H1 (cell line): ENCODE data around the gene FDPS. TPM values are rescaled to one million over a fixed set of nuclear protein-coding genes. Genes with fewer than 3 reads are reported as not detected.

Experiments used
- ATF3 ChIP-seq: IDR thresholded peaks from 2 replicates; pipeline ENCODE4 v1.6.1; 2011; ENCODE audit warnings: low read depth, mild to moderate bottlenecking, low read length; ENCODE audit not compliant: insufficient read depth
- BACH1 ChIP-seq: IDR thresholded peaks from 2 replicates; pipeline ENCODE4 v1.6.1; 2012; ENCODE audit warnings: low read length, improper control_type of control experiment
- CHD1 ChIP-seq: IDR thresholded peaks from 2 replicates; pipeline ENCODE4 v1.6.1; 2012; ENCODE audit warnings: low read depth, low read length, improper control_type of control experiment
- CREB1 ChIP-seq: IDR thresholded peaks from 2 replicates; pipeline ENCODE4 v1.6.1; 2012; ENCODE audit warnings: inconsistent platforms
- CTCF ChIP-seq, 3 experiments: IDR thresholded peaks; 1 replicate in 2 of 3; 2 replicates in 1 of 3; pipeline versions ENCODE4 v1.5.1 to v1.6.1; 2011; ENCODE audit warnings: low read length in 3 of 3, mild to moderate bottlenecking in 3 of 3, inconsistent platforms in 2 of 3, low read depth in 1 of 3, moderate library complexity in 1 of 3; ENCODE audit not compliant: insufficient read depth in 1 of 3; ENCODE audit errors: control extremely low read depth in 1 of 3
- EZH2 ChIP-seq: fragments of 200-600 bp; sonication (generic); IDR thresholded peaks from 2 replicates; pipeline ENCODE4 v1.7.1; 2012; ENCODE audit warnings: low read depth, mild to moderate bottlenecking, moderate library complexity, low read length, inconsistent platforms; ENCODE audit not compliant: severe bottlenecking
- HDAC2 ChIP-seq, 2 experiments: fragments of 300-600 bp in 1 of 2; sonication (generic) in 1 of 2; IDR thresholded peaks; 2 replicates each; pipeline ENCODE4 v1.6.1; 2011 to 2012; ENCODE audit warnings: low read depth in 2 of 2, low read length in 2 of 2, mild to moderate bottlenecking in 2 of 2, moderate library complexity in 2 of 2, borderline replicate concordance in 1 of 2, inconsistent platforms in 1 of 2
- HDAC6 ChIP-seq: IDR thresholded peaks from one replicate; pipeline ENCODE4 v1.7.1; 2012; ENCODE audit warnings: low read depth, mild to moderate bottlenecking, inconsistent platforms, low read length, moderate library complexity
- JUND ChIP-seq: IDR thresholded peaks from 2 replicates; pipeline ENCODE4 v1.6.1; 2011; ENCODE audit warnings: mild to moderate bottlenecking, improper control_type of control experiment, low read length
- KDM4A ChIP-seq: IDR thresholded peaks from one replicate; pipeline ENCODE4 v1.7.1; 2012; ENCODE audit warnings: low read depth, mild to moderate bottlenecking, moderate library complexity, low read length, inconsistent platforms; ENCODE audit not compliant: severe bottlenecking
- POLR2A ChIP-seq, 2 experiments: IDR thresholded peaks; 1 replicate in 1 of 2; 2 replicates in 1 of 2; pipeline ENCODE4 v1.6.1; 2011; ENCODE audit warnings: low read depth in 2 of 2, low read length in 2 of 2, mild to moderate bottlenecking in 2 of 2; ENCODE audit errors: control extremely low read depth in 1 of 2
- POU5F1 ChIP-seq: IDR thresholded peaks from 2 replicates; pipeline ENCODE4 v1.6.1; 2011; ENCODE audit warnings: low read depth, mild to moderate bottlenecking, low read length, moderate library complexity
- RAD21 ChIP-seq, 2 experiments: IDR thresholded peaks in 1 of 2; conservative IDR thresholded peaks in 1 of 2; 2 replicates each; pipeline ENCODE4 v1.6.1; 2011; ENCODE audit warnings: low read depth in 2 of 2, low read length in 2 of 2, improper control_type of control experiment in 1 of 2, inconsistent platforms in 1 of 2, mild to moderate bottlenecking in 1 of 2, moderate library complexity in 1 of 2
- RBBP5 ChIP-seq: IDR thresholded peaks from 2 replicates; pipeline ENCODE4 v1.7.1; 2012; ENCODE audit warnings: low read depth, mild to moderate bottlenecking, inconsistent platforms, low read length, moderate library complexity, borderline replicate concordance
- SIN3A ChIP-seq, 2 experiments: IDR thresholded peaks in 1 of 2; conservative IDR thresholded peaks in 1 of 2; 2 replicates each; pipeline ENCODE4 v1.6.1; 2011 to 2012; ENCODE audit warnings: low read length in 2 of 2, improper control_type of control experiment in 1 of 2, low read depth in 1 of 2, mild to moderate bottlenecking in 1 of 2
- SRF ChIP-seq: IDR thresholded peaks from 2 replicates; pipeline ENCODE4 v1.6.1; 2011; ENCODE audit warnings: mild to moderate bottlenecking, low read depth, low read length, moderate library complexity
- TAF1 ChIP-seq: IDR thresholded peaks from 2 replicates; pipeline ENCODE4 v1.6.1; 2011; ENCODE audit warnings: mild to moderate bottlenecking, low read depth, low read length
- TBP ChIP-seq: IDR thresholded peaks from 2 replicates; pipeline ENCODE4 v1.6.1; 2011; ENCODE audit warnings: low read depth, low read length, improper control_type of control experiment
- TEAD4 ChIP-seq: IDR thresholded peaks from 2 replicates; pipeline ENCODE4 v1.6.1; 2012; ENCODE audit warnings: low read depth, low read length, inconsistent platforms, mixed read lengths
- USF2 ChIP-seq: IDR thresholded peaks from 2 replicates; pipeline ENCODE4 v1.6.1; 2011; ENCODE audit warnings: low read length, improper control_type of control experiment
- polyA plus RNA-seq, 7 experiments: library from polyadenylated mRNA; depleted of rRNA in 3 of 7; stranded (reverse) in 5 of 7; unstranded in 2 of 7; fragments of >200 nt in 5 of 7; fragments of 200-250 nt in 2 of 7; gene quantifications; 1 replicate in 5 of 7; 2 replicates in 1 of 7; 4 replicates in 1 of 7; pipeline versions ENCODE4 v1.2.1 to v1.2.3, GENCODE V29; 2011 to 2013; ENCODE audit warnings: missing spikeins in 2 of 7, mixed read lengths in 2 of 7
- total RNA-seq: library from RNA; stranded (reverse); fragmentation: NEBNext Ultra II Directional; extraction: Animal tissue kit (Norgen Biotek cat#: 25700); gene quantifications from 2 replicates; pipeline ENCODE4 v1.2.1, GENCODE V29; 2021

FDPS gene
- total and polyA plus RNA-seq, 2 of the 8 experiments (the other 6 are each of a cell fraction or from before 2014, with no cell fraction given): 267 to 368 TPM

- peak in 1 of 2 experiments; percentile 69; a peak in 3 of 4 replicates for TF ChIP-seq HDAC2 (IDR thresholded peaks at IDR 0.05; ENCODE audit: borderline replicate concordance in 1 of 2, low read depth in 2 of 2, low read length in 2 of 2)
- no peak for TF ChIP-seq HDAC6
- no peak for TF ChIP-seq TAF1
- no peak for TF ChIP-seq TBP
- no peak for TF ChIP-seq RBBP5
- no peak for TF ChIP-seq POU5F1
- TF ChIP-seq ATF3: no peak
- 0 out of 2 replicates have a peak, but pooled peaks have one; percentile 36 for TF ChIP-seq JUND
- no peak for TF ChIP-seq SRF
- peak; percentile 93 to 96 for TF ChIP-seq SIN3A (conservative IDR thresholded peaks at IDR 0.05 in 1 of 2, IDR thresholded peaks at IDR 0.05 in 1 of 2; ENCODE audit: low read depth in 1 of 2, low read length in 2 of 2)
- TF ChIP-seq EZH2: no peak
- TF ChIP-seq USF2: no peak
- TF ChIP-seq BACH1: no peak
- TF ChIP-seq CHD1: no peak
- TF ChIP-seq RAD21 (IDR thresholded peaks at IDR 0.05 in 1 of 2, conservative IDR thresholded peaks at IDR 0.05 in 1 of 2; ENCODE audit: low read depth in 2 of 2, low read length in 2 of 2): peak; percentile 68 to 71
- TF ChIP-seq TEAD4: no peak
- peak; percentile 64 to 83 (median 71) for TF ChIP-seq CTCF (IDR thresholded peaks at IDR 0.05; ENCODE audit: control extremely low read depth in 1 of 3, insufficient read depth in 1 of 3, low read depth in 1 of 3, low read length in 3 of 3)
- peak; percentile 7 for TF ChIP-seq KDM4A
- TF ChIP-seq CREB1: no peak
- no peak for TF ChIP-seq POLR2A (IDR thresholded peaks at IDR 0.05; ENCODE audit: control extremely low read depth in 1 of 2, low read depth in 2 of 2, low read length in 2 of 2)
Observed at GRCh38 chr1:155277902-155278688, 30.6 kb upstream of the FDPS start (continued).
